ENCODE measurements around the gene LRMDA.

GRCh38 chr10:76287856-76288255, 856.4 kb downstream of the LRMDA start:
- TF ChIP-seq CTCF (IDR thresholded peaks at IDR 0.05), result no peak
- TF ChIP-seq POLR2A (IDR thresholded peaks at IDR 0.05), result no peak
- TF ChIP-seq POLR2AphosphoS5 (IDR thresholded peaks at IDR 0.05), result no peak
